Trophoblast cell (in vitro differentiated cells and primary cell): ENCODE measurements around the gene HLCS.

Experiments used
- DNase-seq, 2 donors: peaks; one replicate each; pipeline ENCODE4 v3.0.0-alpha.2; 2016
- H2AFZ ChIP-seq: 2 replicates; pipeline ENCODE4 v1.6.1; 2013; ENCODE audit warnings: low read length, moderate library complexity, mild to moderate bottlenecking; ENCODE audit not compliant: insufficient read depth, poor library complexity
- H2AK5ac ChIP-seq: 2 replicates; pipeline ENCODE4 v1.6.1; 2013; ENCODE audit warnings: mild to moderate bottlenecking, low read length
- H2BK120ac ChIP-seq: 2 replicates; pipeline ENCODE4 v1.6.1; 2013; ENCODE audit warnings: low read length, mild to moderate bottlenecking, moderate library complexity; ENCODE audit not compliant: insufficient read depth, poor library complexity
- H2BK12ac ChIP-seq: 2 replicates; pipeline ENCODE4 v1.6.1; 2013; ENCODE audit warnings: mild to moderate bottlenecking, low read length, moderate library complexity
- H2BK5ac ChIP-seq: 2 replicates; pipeline ENCODE4 v1.6.1; 2013; ENCODE audit warnings: low read length, low read depth, moderate library complexity, mild to moderate bottlenecking; ENCODE audit not compliant: poor library complexity
- H3K14ac ChIP-seq: 2 replicates; pipeline ENCODE4 v1.6.1; 2013; ENCODE audit warnings: mild to moderate bottlenecking, low read length
- H3K18ac ChIP-seq: 2 replicates; pipeline ENCODE4 v1.6.1; 2013; ENCODE audit warnings: mild to moderate bottlenecking, low read length
- H3K23ac ChIP-seq: 2 replicates; pipeline ENCODE4 v1.6.1; 2013; ENCODE audit warnings: low read length
- H3K27ac ChIP-seq: 2 replicates; pipeline ENCODE4 v1.5.1; 2013; ENCODE audit warnings: low read depth, mild to moderate bottlenecking, inconsistent platforms, low read length, moderate library complexity
- H3K27me3 ChIP-seq: 2 replicates; pipeline ENCODE4 v1.6.1; 2013; ENCODE audit warnings: inconsistent platforms, mild to moderate bottlenecking, low read length, moderate library complexity; ENCODE audit not compliant: insufficient read depth
- H3K36me3 ChIP-seq, 2 experiments: 1 replicate in 1 of 2; 2 replicates in 1 of 2; pipeline ENCODE4 v1.6.1; 2013; ENCODE audit warnings: low read length in 2 of 2, mild to moderate bottlenecking in 2 of 2, moderate library complexity in 1 of 2; ENCODE audit not compliant: insufficient read depth in 2 of 2, control insufficient read depth in 1 of 2
- H3K4ac ChIP-seq: 2 replicates; pipeline ENCODE4 v1.6.1; 2013; ENCODE audit warnings: low read depth, mild to moderate bottlenecking, low read length, moderate library complexity
- H3K4me1 ChIP-seq, 2 experiments: 1 replicate in 1 of 2; 2 replicates in 1 of 2; pipeline ENCODE4 v1.6.1; 2013; ENCODE audit warnings: low read length in 2 of 2, mild to moderate bottlenecking in 2 of 2, moderate library complexity in 1 of 2; ENCODE audit not compliant: insufficient read depth in 2 of 2, control insufficient read depth in 1 of 2
- H3K4me2 ChIP-seq: 2 replicates; pipeline ENCODE4 v1.6.1; 2013; ENCODE audit warnings: inconsistent platforms, mild to moderate bottlenecking, low read length, moderate library complexity
- H3K4me3 ChIP-seq: 2 replicates; pipeline ENCODE4 v1.5.1; 2013; ENCODE audit warnings: mild to moderate bottlenecking, low read depth, low read length, inconsistent platforms
- H3K79me1 ChIP-seq: one replicate; pipeline ENCODE4 v1.6.1; 2013; ENCODE audit warnings: low read length
- H3K79me2 ChIP-seq: 2 replicates; pipeline ENCODE4 v1.6.1; 2013; ENCODE audit warnings: low read length, mild to moderate bottlenecking; ENCODE audit not compliant: control insufficient read depth, insufficient read depth, poor library complexity
- H3K9ac ChIP-seq: 2 replicates; pipeline ENCODE4 v1.6.1; 2013; ENCODE audit warnings: mild to moderate bottlenecking, low read length
- H3K9me3 ChIP-seq: 2 replicates; pipeline ENCODE4 v1.6.1; 2013; ENCODE audit warnings: low read depth, mild to moderate bottlenecking, control low read depth, inconsistent platforms, low read length; ENCODE audit not compliant: insufficient read depth
- H4K12ac ChIP-seq: 2 replicates; pipeline ENCODE4 v1.6.1; 2013; ENCODE audit warnings: low read depth, mild to moderate bottlenecking, low read length, moderate library complexity
- H4K8ac ChIP-seq: 2 replicates; pipeline ENCODE4 v1.6.1; 2013; ENCODE audit warnings: low read depth, mild to moderate bottlenecking, low read length, moderate library complexity
- H4K91ac ChIP-seq: one replicate; pipeline ENCODE4 v1.6.1; 2013; ENCODE audit warnings: low read depth, mild to moderate bottlenecking, low read length, moderate library complexity
- WGBS: extraction: QIAGEN DNeasy Blood & Tissue Kit; methylation state at CpG from one replicate; pipeline ENCODE4 v1.1.7; 2013; ENCODE audit warnings: missing lambda C conversion rate; ENCODE audit not compliant: insufficient read length, insufficient coverage; ENCODE audit errors: extremely low coverage; 5-methylcytosine and 5-hydroxymethylcytosine counted together

HLCS gene

DNA sequence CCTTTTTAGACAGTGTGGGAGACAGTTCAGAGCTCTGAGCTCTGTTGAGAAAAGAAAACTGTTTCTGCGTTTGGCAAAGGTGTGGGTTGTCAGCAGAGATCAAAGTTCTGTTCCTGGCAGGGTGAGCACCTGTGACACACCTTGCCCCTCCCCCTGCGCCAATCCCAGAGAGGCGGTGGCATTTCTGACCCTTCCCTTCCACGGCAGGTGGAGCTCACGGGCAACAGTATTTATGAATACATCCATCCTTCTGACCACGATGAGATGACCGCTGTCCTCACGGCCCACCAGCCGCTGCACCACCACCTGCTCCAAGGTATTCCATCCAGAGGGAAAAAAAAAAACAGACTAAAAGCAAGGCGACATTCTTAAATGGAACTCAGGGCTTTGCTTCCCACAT, 246.9 kb downstream of the HLCS start:
- no peak overlapping the region for H3K4me2 ChIP-seq
- H4K12ac ChIP-seq = no peak overlapping the region
- H3K18ac ChIP-seq = no peak overlapping the region
- H4K8ac ChIP-seq = no peak overlapping the region
- H3K4ac ChIP-seq = no peak overlapping the region
- no peak overlapping the region for H3K27ac ChIP-seq
- H3K79me1 ChIP-seq = no peaks in the 10 kb centered on the region
- no peak overlapping the region for H2AFZ ChIP-seq
- no peak overlapping the region for H3K23ac ChIP-seq
- H3K9me3 ChIP-seq = no peaks in the 10 kb centered on the region
- WGBS = no CpG with 5 or more reads among the region's 10 CpGs
- no peak overlapping the region for H2BK120ac ChIP-seq
- peaks cover under 1% of the 10 kb centered on the region for H3K27me3 ChIP-seq
- H3K14ac ChIP-seq = no peak overlapping the region
- DNase-seq = no peak
- H3K9ac ChIP-seq = no peak overlapping the region
- H3K4me3 ChIP-seq = no peak overlapping the region
- no peak overlapping the region for H2AK5ac ChIP-seq
- no peak overlapping the region for H2BK12ac ChIP-seq
- H3K79me2 ChIP-seq = no peaks in the 10 kb centered on the region
- no peaks in the 10 kb centered on the region for H3K4me1 ChIP-seq
- H3K36me3 ChIP-seq = no peaks in the 10 kb centered on the region
- no peak overlapping the region for H2BK5ac ChIP-seq
- no peak overlapping the region for H4K91ac ChIP-seq

DNA sequence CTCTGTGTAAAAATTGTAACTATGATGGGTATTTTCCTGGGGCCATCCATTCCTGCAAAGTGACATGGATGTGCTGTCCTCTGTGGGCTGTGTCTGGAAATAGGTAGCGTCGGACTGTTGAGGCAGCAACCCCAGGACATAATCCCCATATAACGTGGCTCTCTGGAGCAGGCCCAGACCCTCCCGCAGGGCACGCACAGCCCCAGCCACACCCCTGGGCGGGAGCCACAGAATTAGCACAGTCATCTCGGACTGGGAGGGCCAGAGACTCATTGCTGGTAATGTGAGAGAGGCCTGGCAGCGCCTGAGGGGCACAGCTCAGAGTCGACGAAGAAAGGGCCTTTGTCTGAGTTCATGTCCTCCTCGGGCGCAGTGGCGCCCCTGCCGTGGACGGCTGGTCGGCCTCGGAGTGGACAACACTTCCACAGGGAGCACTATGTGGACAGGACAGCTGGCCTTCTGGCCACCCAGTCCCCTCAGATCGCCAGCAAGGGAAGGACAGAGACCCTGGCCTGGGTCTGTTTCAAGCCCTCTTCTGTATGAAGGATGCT, 247.4 kb downstream of the HLCS start:
- no peak overlapping the region for H4K91ac ChIP-seq
- no peak overlapping the region for H3K9ac ChIP-seq
- WGBS = no CpG with 5 or more reads among the region's 18 CpGs
- H4K8ac ChIP-seq = no peak overlapping the region
- no peaks in the 10 kb centered on the region for H3K79me2 ChIP-seq
- no peak overlapping the region for H3K27ac ChIP-seq
- H2AK5ac ChIP-seq = no peak overlapping the region
- no peaks in the 10 kb centered on the region for H3K9me3 ChIP-seq
- H3K4me1 ChIP-seq = no peaks in the 10 kb centered on the region
- no peak overlapping the region for H3K14ac ChIP-seq
- H3K27me3 ChIP-seq = peaks cover 3% of the 10 kb centered on the region
- H2BK12ac ChIP-seq = no peak overlapping the region
- no peak overlapping the region for H3K18ac ChIP-seq
- H3K36me3 ChIP-seq = no peaks in the 10 kb centered on the region
- H3K4me3 ChIP-seq = no peak overlapping the region
- H3K79me1 ChIP-seq = no peaks in the 10 kb centered on the region
- no peak overlapping the region for H4K12ac ChIP-seq
- H3K4me2 ChIP-seq = no peak overlapping the region
- H2BK120ac ChIP-seq = no peak overlapping the region
- DNase-seq = peak; percentile 85 to 92
- H2AFZ ChIP-seq = no peak overlapping the region
- H3K4ac ChIP-seq = no peak overlapping the region
- H3K23ac ChIP-seq = no peak overlapping the region
- no peak overlapping the region for H2BK5ac ChIP-seq

- Histone ChIP-seq H4K12ac (no peak overlapping the region), H2BK12ac (no peak overlapping the region), H3K79me1 (no peaks in the 10 kb centered on the region), H3K79me2 (no peaks in the 10 kb centered on the region), H2AFZ (no peak overlapping the region), H3K14ac (no peak overlapping the region), H3K4ac (no peak overlapping the region), H3K4me3 (no peak overlapping the region), H4K8ac (no peak overlapping the region), H2BK5ac (no peak overlapping the region), H2BK120ac (no peak overlapping the region), H4K91ac (no peak overlapping the region), H3K9ac (no peak overlapping the region), H3K36me3 (no peaks in the 10 kb centered on the region), H3K27ac (no peak overlapping the region), H3K4me1 (no peaks in the 10 kb centered on the region), H3K9me3 (no peaks in the 10 kb centered on the region), H3K27me3 (peaks cover 3% of the 10 kb centered on the region), H3K23ac (no peak overlapping the region), H3K18ac (no peak overlapping the region), H2AK5ac (no peak overlapping the region), H3K4me2 (no peak overlapping the region)
- peak in 1 of 2 donors; percentile 17 for DNase-seq
- WGBS = no CpG with 5 or more reads among the region's 6 CpGs
These were observed 248.5 kb downstream of the HLCS start for GRCh38 chr21:36717976-36718375.

DNA sequence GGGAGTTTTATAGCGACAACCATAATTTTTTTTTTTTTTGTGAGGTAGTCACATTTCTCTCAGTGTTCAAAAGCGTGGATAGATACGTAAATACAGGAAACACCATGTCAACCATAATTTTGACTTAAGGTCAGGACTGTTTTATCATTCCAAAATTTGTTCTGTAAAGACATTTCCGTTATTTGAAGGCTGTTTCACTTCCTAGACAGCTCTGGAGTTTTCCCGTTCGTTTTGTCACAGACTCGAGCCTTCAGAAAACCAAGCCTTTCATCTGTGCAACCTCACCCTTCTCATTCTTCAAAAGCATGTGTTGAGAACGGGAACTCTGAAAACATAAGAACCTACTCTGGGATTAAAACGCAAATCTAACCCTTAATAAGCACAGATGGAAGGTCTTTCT, 249.6 kb downstream of the HLCS start:
- Histone ChIP-seq H3K9ac (no peak overlapping the region), H2BK5ac (no peak overlapping the region), H3K4me2 (no peak overlapping the region), H3K23ac (no peak overlapping the region), H3K27me3 (peaks cover 11% of the 10 kb centered on the region), H3K4me1 (no peaks in the 10 kb centered on the region), H3K18ac (no peak overlapping the region), H4K91ac (no peak overlapping the region), H4K8ac (no peak overlapping the region), H3K27ac (no peak overlapping the region), H3K36me3 (no peaks in the 10 kb centered on the region), H3K9me3 (no peaks in the 10 kb centered on the region), H3K79me1 (no peaks in the 10 kb centered on the region), H3K79me2 (no peaks in the 10 kb centered on the region), H3K14ac (no peak overlapping the region), H3K4me3 (no peak overlapping the region), H2BK120ac (no peak overlapping the region), H3K4ac (no peak overlapping the region), H2BK12ac (no peak overlapping the region), H2AK5ac (no peak overlapping the region), H2AFZ (no peak overlapping the region), H4K12ac (no peak overlapping the region)
- DNase-seq = no peak
- WGBS = no CpG with 5 or more reads among the region's 9 CpGs
